ENCODE results near the gene AKR7A2. TPM values are rescaled to one million over a fixed set of nuclear protein-coding genes. Genes with fewer than 3 reads are reported as not detected.
"Not testable (repeated sequence)": the region's sequence is repeated elsewhere in the genome, so short reads cannot be mapped to it uniquely, and the experiment has no call there.

AKR7A2 gene
- total RNA-seq, 2 donors from 2014 or later, result 17.3 to 21.9 TPM

DNA sequence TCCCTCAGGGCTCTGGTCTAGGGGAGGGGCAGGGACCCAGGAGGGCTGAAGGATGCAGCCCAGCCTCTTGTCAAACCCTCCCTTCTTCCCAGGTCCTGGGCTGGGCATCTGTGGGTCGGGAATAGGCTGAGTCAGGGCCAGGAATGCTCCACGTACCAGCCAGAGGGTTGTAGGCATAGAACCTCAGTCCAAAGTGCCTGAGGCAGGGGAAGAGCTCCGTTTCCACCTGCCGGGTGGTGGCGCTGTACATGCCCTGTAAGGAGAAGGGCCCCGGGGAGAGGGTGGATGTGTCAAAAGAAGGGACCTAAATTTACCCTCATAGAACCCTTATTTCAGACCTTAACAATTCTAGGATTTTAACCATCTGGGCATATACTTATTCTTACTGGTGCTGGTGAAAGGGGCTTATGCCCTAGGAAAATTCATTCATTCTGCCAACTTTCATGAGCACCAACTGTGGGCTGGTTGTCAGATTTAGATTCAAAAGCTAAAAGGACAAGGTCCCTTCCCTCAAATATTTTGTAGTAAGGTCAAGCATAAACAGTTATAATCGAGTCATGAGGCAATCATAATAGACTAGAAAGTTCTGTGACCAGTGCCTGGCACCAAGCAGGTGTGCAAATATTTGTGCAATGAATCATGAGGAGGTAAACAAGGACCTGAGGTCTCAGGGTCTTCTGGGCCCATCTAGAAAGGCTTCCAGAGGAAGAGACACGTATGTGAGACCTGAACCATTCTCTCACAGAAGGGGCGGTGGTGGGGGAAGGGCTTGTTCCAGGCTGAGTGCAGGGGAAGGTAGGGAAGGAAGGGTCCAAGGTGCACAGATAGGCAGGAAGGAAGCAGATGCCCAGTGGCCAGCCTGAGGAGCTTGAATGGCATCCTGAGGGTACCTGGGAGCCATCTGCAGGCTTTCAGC is 42.3 kb downstream of the AKR7A2 start:
- H3K4me3 Mint-ChIP-seq; H3K4me1 Mint-ChIP-seq; H3K27ac Mint-ChIP-seq; H3K9me3 ChIP-seq (ENCODE audit: control insufficient read depth, low read length, poor library complexity, severe bottlenecking); H3K36me3 Mint-ChIP-seq (ENCODE audit: low read depth); ATAC-seq; DNase-seq: not testable (repeated sequence)
- H3K27me3 Mint-ChIP-seq, result peaks cover 10% of the 10 kb centered on the region

- no peaks in the 10 kb centered on the region for H3K9me3 ChIP-seq (ENCODE audit: control insufficient read depth, low read length, poor library complexity, severe bottlenecking)
- Mint-ChIP-seq H3K27ac (no peak overlapping the region), H3K27me3 (peaks cover 9% of the 10 kb centered on the region), H3K4me3 (no peak overlapping the region), H3K4me1 (no peaks in the 10 kb centered on the region), H3K36me3 (ENCODE audit: low read depth) (peaks cover 3% of the 10 kb centered on the region)
- no peak for ATAC-seq
- DNase-seq, result no peak
Observed at GRCh38 chr1:19268445-19268844, 43.5 kb downstream of the AKR7A2 start.

GRCh38 chr1:19262744-19263143 is 49.2 kb downstream of the AKR7A2 start:
- no peaks in the 10 kb centered on the region for H3K27me3 Mint-ChIP-seq
- DNase-seq (no peak), ATAC-seq (no peak)
- no peaks in the 10 kb centered on the region for H3K4me1 Mint-ChIP-seq
- H3K9me3 ChIP-seq (ENCODE audit: control insufficient read depth, low read length, poor library complexity, severe bottlenecking), result no peaks in the 10 kb centered on the region
- no peak overlapping the region for H3K27ac Mint-ChIP-seq
- no peak overlapping the region for H3K4me3 Mint-ChIP-seq
- no peaks in the 10 kb centered on the region for H3K36me3 Mint-ChIP-seq (ENCODE audit: low read depth)

DNA sequence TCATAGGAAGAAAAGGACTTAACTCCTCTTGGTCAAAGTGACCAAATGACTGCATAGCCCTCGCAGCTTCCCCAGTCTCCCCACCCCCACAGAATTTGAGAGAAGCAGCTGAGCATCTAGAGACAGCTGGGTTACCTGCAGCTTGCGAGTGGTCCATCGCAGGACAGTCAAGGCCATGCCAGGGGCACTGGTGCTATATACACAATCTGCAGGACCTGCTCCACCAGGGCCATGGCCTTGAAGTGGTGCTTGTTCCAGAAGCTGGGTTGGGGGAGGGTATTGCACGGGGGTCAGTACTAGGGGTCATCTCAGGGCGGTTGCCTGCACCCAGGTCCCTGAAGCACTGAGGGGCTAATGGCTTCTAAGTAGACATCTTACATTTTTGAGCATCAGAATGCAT is 49.9 kb downstream of the AKR7A2 start:
- H3K4me1 Mint-ChIP-seq, result peaks cover 1% of the 10 kb centered on the region
- ATAC-seq, result no peak
- H3K27me3 Mint-ChIP-seq, result no peaks in the 10 kb centered on the region
- H3K36me3 Mint-ChIP-seq (ENCODE audit: low read depth), result no peaks in the 10 kb centered on the region
- DNase-seq, result no peak
- H3K9me3 ChIP-seq (ENCODE audit: control insufficient read depth, low read length, poor library complexity, severe bottlenecking), result no peaks in the 10 kb centered on the region
- peak overlapping the region; percentile 19 for H3K27ac Mint-ChIP-seq
- H3K4me3 Mint-ChIP-seq, result no peak overlapping the region

DNA sequence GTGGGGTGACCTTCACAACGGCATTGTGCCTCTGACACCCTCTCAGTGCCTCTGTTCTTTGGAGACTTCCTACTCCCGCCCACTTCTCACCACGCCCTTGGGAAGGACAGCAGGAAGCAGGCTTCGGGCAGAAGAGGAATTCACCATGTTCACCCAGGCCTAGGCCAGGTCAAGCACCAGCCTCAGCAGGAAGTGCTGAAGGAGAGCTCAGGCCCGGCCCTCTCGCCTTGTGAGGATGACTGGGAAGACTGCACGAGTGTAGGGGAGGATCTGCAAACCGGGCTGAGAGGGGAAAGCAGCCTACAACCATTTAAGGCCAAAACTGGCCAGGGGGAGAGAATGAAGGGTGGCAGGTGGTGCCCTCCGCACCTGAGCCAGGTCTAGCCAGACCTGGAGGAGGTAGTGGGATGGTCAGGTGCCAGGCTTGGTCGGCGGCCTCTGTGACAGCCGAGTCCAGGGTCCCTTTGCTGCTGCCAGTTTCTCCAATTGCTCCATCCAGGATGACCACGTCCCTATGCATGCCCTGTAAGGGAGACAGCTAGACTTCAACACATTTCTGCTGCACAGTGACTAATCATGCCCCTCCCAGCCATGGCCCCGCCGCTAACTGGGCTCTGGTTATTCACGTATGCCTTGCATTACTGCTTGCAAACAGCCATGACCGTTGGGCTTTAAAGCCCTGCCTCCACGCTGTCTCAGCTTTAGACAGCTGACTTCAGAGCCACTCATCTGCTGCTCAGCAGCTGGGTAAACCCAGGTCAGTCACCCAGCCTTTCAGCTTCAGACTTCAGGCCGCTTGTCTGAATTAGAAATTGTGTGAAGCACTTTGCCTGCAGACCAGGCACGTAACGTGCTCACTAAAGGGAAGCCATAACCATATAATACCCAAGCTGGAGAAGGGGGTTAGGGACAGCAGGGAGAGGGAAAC is 51.5 kb downstream of the AKR7A2 start:
- ATAC-seq (no peak), DNase-seq (no peak)
- no peaks in the 10 kb centered on the region for H3K36me3 Mint-ChIP-seq (ENCODE audit: low read depth)
- H3K4me1 Mint-ChIP-seq, result peaks cover 3% of the 10 kb centered on the region
- H3K27ac Mint-ChIP-seq, result no peak overlapping the region
- no peak overlapping the region for H3K4me3 Mint-ChIP-seq
- no peaks in the 10 kb centered on the region for H3K27me3 Mint-ChIP-seq
- H3K9me3 ChIP-seq (ENCODE audit: control insufficient read depth, low read length, poor library complexity, severe bottlenecking), result no peaks in the 10 kb centered on the region

DNA sequence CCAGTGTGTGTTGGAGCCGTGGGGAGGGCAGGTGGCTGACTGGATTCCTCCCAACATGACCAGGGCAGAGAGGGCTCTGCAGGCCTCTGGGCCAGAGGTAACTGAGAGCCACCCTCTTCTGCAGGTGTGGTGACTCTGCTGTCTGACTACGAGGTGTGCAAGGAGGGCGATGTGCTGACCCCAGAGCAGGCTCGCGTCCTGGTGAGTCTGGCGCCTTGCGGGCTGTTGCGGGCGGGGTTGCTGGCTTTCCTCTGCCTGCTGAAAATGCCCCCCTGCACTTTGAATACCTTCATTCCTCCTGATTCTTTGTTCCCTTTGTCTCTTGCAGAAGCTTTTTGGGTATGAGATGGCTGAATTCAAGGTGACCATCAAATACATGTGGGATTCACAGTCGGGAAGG is 53.6 kb downstream of the AKR7A2 start:
- H3K4me1 Mint-ChIP-seq, result peaks cover 7% of the 10 kb centered on the region
- no peaks in the 10 kb centered on the region for H3K36me3 Mint-ChIP-seq (ENCODE audit: low read depth)
- H3K9me3 ChIP-seq (ENCODE audit: control insufficient read depth, low read length, poor library complexity, severe bottlenecking), result no peaks in the 10 kb centered on the region
- ATAC-seq (no peak), DNase-seq (no peak)
- H3K27ac Mint-ChIP-seq, result no peak overlapping the region
- H3K4me3 Mint-ChIP-seq, result no peak overlapping the region
- H3K27me3 Mint-ChIP-seq, result no peaks in the 10 kb centered on the region

- H3K27ac Mint-ChIP-seq, result peak overlapping the region; percentile 72
Observed at GRCh38 chr1:19257178-19257914, 54.6 kb downstream of the AKR7A2 start.

GRCh38 chr1:19256301-19256700 is 55.6 kb downstream of the AKR7A2 start:
- Mint-ChIP-seq H3K27ac (peak overlapping the region; percentile 72), H3K4me1 (peaks cover 19% of the 10 kb centered on the region)
- not testable (repeated sequence) for H3K4me3 Mint-ChIP-seq; H3K36me3 Mint-ChIP-seq (ENCODE audit: low read depth); H3K27me3 Mint-ChIP-seq; DNase-seq; ATAC-seq; H3K9me3 ChIP-seq (ENCODE audit: control insufficient read depth, low read length, poor library complexity, severe bottlenecking)

More at GRCh38 chr1:19257178-19257914, 54.6 kb downstream of the AKR7A2 start:
- ATAC-seq, result no peak
- Mint-ChIP-seq H3K4me3 (no peak overlapping the region), H3K4me1 (peaks cover 13% of the 10 kb centered on the region), H3K36me3 (ENCODE audit: low read depth) (no peaks in the 10 kb centered on the region), H3K27me3 (no peaks in the 10 kb centered on the region)
- H3K9me3 ChIP-seq (ENCODE audit: control insufficient read depth, low read length, poor library complexity, severe bottlenecking), result no peaks in the 10 kb centered on the region
- no peak for DNase-seq

- no peak for DNase-seq
- no peaks in the 10 kb centered on the region for H3K36me3 Mint-ChIP-seq (ENCODE audit: low read depth)
- no peak overlapping the region for H3K27ac Mint-ChIP-seq
- H3K4me1 Mint-ChIP-seq, result peaks cover 27% of the 10 kb centered on the region
- no peak overlapping the region for H3K4me3 Mint-ChIP-seq
- no peak for ATAC-seq
- no peaks in the 10 kb centered on the region for H3K9me3 ChIP-seq (ENCODE audit: control insufficient read depth, low read length, poor library complexity, severe bottlenecking)
- H3K27me3 Mint-ChIP-seq, result no peaks in the 10 kb centered on the region
Observed at GRCh38 chr1:19255288-19255687, 56.7 kb downstream of the AKR7A2 start.

GRCh38 chr1:19254416-19254815 is 57.5 kb downstream of the AKR7A2 start:
- Mint-ChIP-seq H3K4me1 (peaks cover 29% of the 10 kb centered on the region), H3K36me3 (ENCODE audit: low read depth) (no peaks in the 10 kb centered on the region), H3K27ac (no peak overlapping the region), H3K4me3 (no peak overlapping the region), H3K27me3 (no peaks in the 10 kb centered on the region)
- H3K9me3 ChIP-seq (ENCODE audit: control insufficient read depth, low read length, poor library complexity, severe bottlenecking), result no peaks in the 10 kb centered on the region
- no peak for DNase-seq
- ATAC-seq, result no peak

Data from T-helper 17 cell (primary cell).